HG02588 (cell line): Measurements from ENCODE around the gene CCDC91.

ENCODE experiments used
- ATAC-seq: cut with Tn5 transposase; IDR thresholded peaks from one replicate; pipeline ENCODE4 v1.9.1; 2021; ENCODE audit warnings: mild to moderate bottlenecking, moderate library complexity; ENCODE audit not compliant: unreplicated experiment

Gene CCDC91

DNA sequence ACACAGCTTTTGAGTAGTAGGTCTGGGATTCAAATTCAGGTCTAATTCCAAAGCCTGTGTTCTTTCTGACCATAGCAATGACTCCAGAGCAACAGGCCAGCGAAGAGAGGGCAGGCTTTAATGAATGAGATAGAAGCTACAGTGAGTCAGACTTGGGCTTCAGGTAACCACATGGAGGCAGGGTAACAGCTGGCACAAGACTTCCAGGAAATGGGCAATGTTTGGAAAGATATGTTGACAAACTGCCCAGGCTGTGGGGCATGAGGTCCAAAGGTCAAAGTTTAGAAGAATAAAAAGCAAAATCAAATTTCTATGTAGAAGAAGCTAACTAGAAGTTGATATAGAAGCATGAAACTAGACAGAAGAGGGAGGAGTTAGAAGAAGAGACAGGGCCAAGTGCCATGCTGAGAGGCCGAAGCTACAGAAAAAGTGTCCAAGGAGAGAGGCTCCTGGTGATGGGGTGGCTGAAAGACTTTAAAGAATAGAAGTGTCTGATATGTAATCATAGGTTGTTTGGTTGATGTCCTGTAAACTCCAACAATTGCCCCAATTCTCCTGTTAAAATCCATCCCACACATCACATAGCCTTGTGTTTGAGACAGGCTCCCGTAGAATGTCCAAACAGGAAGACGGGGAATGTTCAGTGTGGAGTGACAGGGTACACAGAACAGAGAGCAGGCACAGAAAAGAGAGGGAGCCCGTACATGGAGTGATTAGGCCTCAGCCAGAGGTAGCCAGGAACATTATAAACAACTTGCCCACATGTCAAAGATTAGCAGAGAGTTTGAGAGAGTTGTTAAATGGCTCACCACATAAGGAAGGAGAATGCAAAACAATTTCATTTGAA lies 384.7 kb downstream of the CCDC91 start:
- ATAC-seq, result no peak

DNA sequence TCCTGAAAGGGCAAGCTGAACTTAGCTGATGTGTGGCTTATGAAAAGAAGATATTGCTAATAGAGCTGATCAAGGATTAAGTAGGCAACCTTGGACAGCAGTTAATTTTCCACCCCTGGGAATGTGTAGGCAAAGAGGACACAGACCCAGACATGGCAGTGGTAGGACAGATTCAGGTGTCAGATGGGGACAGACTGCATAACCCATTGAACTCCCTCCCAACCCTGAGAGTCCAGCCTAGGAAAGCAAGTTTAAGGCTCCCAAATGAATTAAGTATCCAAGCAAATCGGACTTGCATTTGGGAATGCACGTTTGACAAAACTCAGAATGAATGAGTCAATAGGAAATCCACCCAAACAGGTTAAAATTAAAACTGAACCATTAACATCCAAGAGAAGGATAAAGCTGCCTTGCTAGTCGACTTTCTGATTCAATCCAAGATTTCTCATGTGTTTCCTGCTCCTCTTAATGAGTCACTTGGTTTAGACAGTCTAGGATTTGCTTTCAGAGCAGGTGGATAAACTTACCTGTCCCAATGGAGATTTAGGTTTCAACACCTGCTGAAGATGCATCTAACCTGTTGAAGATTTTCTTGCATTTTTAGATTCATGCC lies 385.4 kb downstream of the CCDC91 start:
- ATAC-seq, result no peak

GRCh38 chr12:28578361-28578760 lies 388.1 kb downstream of the CCDC91 start:
- no peak for ATAC-seq

DNA sequence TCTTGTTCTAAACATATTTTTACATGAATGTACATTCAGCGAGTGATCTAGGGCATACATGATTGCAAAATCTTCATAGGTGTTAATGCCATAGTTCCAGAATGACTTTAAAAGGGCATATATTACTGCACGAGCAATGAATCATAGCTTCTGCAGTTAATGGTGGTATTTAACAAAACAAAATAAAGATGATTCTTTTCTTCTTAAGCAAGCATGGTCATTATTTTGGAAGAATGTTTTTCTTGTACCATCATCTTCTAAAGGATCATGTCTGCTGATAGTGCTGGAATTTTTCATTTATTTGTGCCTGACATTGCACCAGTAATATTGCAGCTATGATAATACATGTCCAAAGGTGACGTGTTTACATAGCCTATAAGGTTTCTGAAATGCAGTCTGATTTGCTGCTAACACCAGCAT lies 388.6 kb downstream of the CCDC91 start:
- ATAC-seq, result no peak

GRCh38 chr12:28582672-28583376 lies 392.6 kb downstream of the CCDC91 start:
- ATAC-seq, result no peak

DNA sequence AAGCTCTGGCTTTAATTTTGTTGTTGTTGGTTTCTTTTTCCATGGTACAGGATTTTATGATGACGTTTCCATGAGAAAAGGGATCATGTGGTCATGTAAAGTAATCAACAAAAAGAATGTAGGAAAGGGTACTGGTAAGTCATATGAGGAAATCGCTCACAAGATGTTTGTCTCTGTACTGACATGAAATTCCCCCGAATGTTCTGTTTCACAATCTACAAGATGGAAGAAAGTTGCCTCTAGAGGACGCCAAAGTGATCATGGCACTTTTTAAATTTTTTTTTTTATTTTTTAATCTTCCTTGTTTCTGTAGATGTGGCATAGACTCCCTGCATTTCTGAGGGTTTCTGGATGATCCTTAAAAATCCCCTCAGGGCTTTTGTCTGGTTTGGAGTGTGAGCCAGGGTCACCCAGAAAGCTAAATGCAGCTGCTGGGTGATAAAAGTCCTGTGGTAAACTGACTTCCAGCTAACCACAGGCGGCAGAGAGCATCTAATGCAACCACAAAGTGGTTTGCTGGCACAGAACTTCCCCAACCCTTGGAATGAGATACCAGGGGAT lies 393.5 kb downstream of the CCDC91 start:
- no peak for ATAC-seq

DNA sequence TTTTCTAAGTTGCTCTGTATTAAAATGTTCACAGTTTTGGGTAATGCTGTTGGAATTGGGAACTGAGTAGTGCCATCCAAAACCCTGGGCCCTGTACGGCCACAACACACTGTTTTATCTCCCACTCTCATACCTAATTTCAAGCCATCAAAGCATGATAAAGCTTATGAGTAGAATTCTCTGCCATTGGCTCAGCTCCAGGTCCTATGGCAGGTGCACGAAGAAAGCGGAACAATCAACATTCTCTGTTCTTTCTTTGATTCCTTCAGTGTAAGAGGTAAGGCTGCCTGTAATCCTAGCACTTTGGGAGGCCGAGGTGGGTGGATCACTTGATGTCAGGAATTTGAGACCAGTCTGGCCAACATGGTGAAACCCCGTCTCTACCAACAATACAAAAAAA lies 394.9 kb downstream of the CCDC91 start:
- no peak for ATAC-seq

DNA sequence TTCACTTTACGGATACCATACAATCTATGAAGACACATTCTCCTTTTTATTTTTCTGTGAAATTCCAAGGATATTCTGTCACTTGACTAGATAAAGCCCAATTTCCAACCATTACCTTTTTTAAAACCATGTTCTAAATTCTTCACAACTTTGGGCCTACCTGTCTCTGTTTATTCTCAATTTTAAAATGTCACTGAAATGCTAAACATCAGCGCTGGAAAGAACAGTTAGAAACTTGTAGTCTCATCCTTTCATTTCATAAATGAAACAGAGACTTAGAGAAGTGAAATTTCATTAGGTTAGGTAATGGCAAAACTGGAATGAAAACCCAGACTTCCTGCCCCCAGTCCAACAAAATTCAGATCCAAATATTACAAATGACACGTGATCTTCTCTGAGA lies 396.2 kb downstream of the CCDC91 start:
- no peak for ATAC-seq

GRCh38 chr12:28591831-28592230 lies 401.6 kb downstream of the CCDC91 start:
- no peak for ATAC-seq
